Left ventricle myocardium inferior (tissue), 1 donor: ENCODE results near the gene GTF3A. TPM values are rescaled to one million over a fixed set of nuclear protein-coding genes. Genes with fewer than 3 reads are reported as not detected.

Source experiments
- DNase-seq: peaks from one replicate; pipeline ENCODE4 v3.0.0-alpha.2; 2020
- H3K27ac ChIP-seq: fragments of 200-600 bp; replicated peaks from 2 replicates; pipeline ENCODE4 v1.8.0; 2021
- H3K27me3 ChIP-seq: fragments of 200-600 bp; 2 replicates; pipeline ENCODE4 v1.8.0; 2021; ENCODE audit warnings: low read depth
- H3K36me3 ChIP-seq: fragments of 200-600 bp; 2 replicates; pipeline ENCODE4 v1.8.0; 2021
- H3K4me1 ChIP-seq: fragments of 200-600 bp; 2 replicates; pipeline ENCODE4 v1.8.0; 2021
- H3K4me3 ChIP-seq: fragments of 200-600 bp; 2 replicates; pipeline ENCODE4 v1.8.0; 2021; ENCODE audit warnings: mild to moderate bottlenecking, moderate library complexity
- H3K9me3 ChIP-seq: fragments of 200-600 bp; replicated peaks from 2 replicates; pipeline ENCODE4 v1.8.0; 2021
- CTCF ChIP-seq: fragments of 200-600 bp; IDR thresholded peaks from 2 replicates; pipeline ENCODE4 v1.8.0; 2021; ENCODE audit warnings: antibody characterized with exemption, mild to moderate bottlenecking, borderline replicate concordance
- intact Hi-C: fragments of 100-400 bp; cut with micrococcal nuclease; formaldehyde crosslinking; loops from one replicate; pipeline ENCODE4 v1.11.0; 2022
- total RNA-seq: library from RNA; stranded (reverse); fragmentation: NEBNext Ultra II Directional; extraction: Animal tissue kit (Norgen Biotek cat#: 25700); gene quantifications from one replicate; pipeline ENCODE4 v1.2.1, GENCODE V29; 2021
- donor health status: DM: no; HTN: yes; CAD: no; lungs with severe emphysema.

GTF3A gene
- total RNA-seq, 1 donor from 2014 or later = 176 TPM

GRCh38 chr13:27448308-27448707 lies 23.9 kb downstream of the GTF3A start:
- no peaks in the 10 kb centered on the region for H3K27me3 ChIP-seq
- no peak for TF ChIP-seq CTCF
- intact Hi-C loops = loop anchor here (10.0 kb wide), 1 partner anchor 194 kb away; the partner anchor contains the start of gene RPL21
- peak overlapping the region; percentile 100 for H3K27ac ChIP-seq
- H3K9me3 ChIP-seq = no peaks in the 10 kb centered on the region
- H3K36me3 ChIP-seq = peaks cover 12% of the 10 kb centered on the region
- peaks cover 80% of the 10 kb centered on the region for H3K4me1 ChIP-seq
- no peak for DNase-seq
- peak overlapping the region; percentile 88 for H3K4me3 ChIP-seq

GRCh38 chr13:27449081-27449603 lies 24.7 kb downstream of the GTF3A start:
- no peak for DNase-seq
- Histone ChIP-seq H3K27me3 (no peaks in the 10 kb centered on the region), H3K4me1 (peaks cover 72% of the 10 kb centered on the region), H3K36me3 (peaks cover 9% of the 10 kb centered on the region), H3K9me3 (no peaks in the 10 kb centered on the region), H3K27ac (peak overlapping the region; percentile 100), H3K4me3 (peak overlapping the region; percentile 88)
- intact Hi-C loops = loop anchor here (10.0 kb wide), 1 partner anchor 194 kb away; the partner anchor contains the start of gene RPL21
- TF ChIP-seq CTCF = no peak

GRCh38 chr13:27449936-27450828 lies 25.8 kb downstream of the GTF3A start, which contains the start of gene MTIF3:
Gene MTIF3 (minus strand): TSS chr13:27450564. CDS start chr13:27440448, 10,116 bp downstream.
- peak; percentile 92 for DNase-seq
- intact Hi-C loops = loop anchor here (10.0 kb wide), 1 partner anchor 195 kb away; the partner anchor contains the start of gene RPL21
- TF ChIP-seq CTCF = peak; percentile 23
- H3K36me3 ChIP-seq = no peaks in the 10 kb centered on the region
- no peaks in the 10 kb centered on the region for H3K9me3 ChIP-seq
- H3K27me3 ChIP-seq = no peaks in the 10 kb centered on the region
- H3K27ac ChIP-seq = peak within 1 kb of the TSS; percentile 100
- peak within 1 kb of the TSS; percentile 88 for H3K4me3 ChIP-seq
- H3K4me1 ChIP-seq = peaks cover 73% of the 10 kb centered on the region

- no peaks in the 10 kb centered on the region for H3K9me3 ChIP-seq
- intact Hi-C loops = no loop called here
- H3K4me3 ChIP-seq = peak overlapping the region; percentile 88
- H3K27ac ChIP-seq = peak overlapping the region; percentile 100
- H3K36me3 ChIP-seq = no peaks in the 10 kb centered on the region
- peak; percentile 42 for DNase-seq
- no peaks in the 10 kb centered on the region for H3K27me3 ChIP-seq
- TF ChIP-seq CTCF = no peak
- H3K4me1 ChIP-seq = peaks cover 71% of the 10 kb centered on the region
Observed at GRCh38 chr13:27450921-27451471, 26.6 kb downstream of the GTF3A start.

- Histone ChIP-seq H3K36me3 (no peaks in the 10 kb centered on the region), H3K4me3 (peak overlapping the region; percentile 50), H3K27me3 (no peaks in the 10 kb centered on the region), H3K9me3 (no peaks in the 10 kb centered on the region), H3K4me1 (peaks cover 27% of the 10 kb centered on the region), H3K27ac (peak overlapping the region; percentile 63)
- DNase-seq = no peak
- no peak for TF ChIP-seq CTCF
- intact Hi-C loops = no loop called here
Observed at GRCh38 chr13:27455331-27455855, 31.0 kb downstream of the GTF3A start.
